Kidney (tissue), 14 donors: Measurements from ENCODE around the gene CRIM1. TPM values are rescaled to one million over a fixed set of nuclear protein-coding genes. Genes with fewer than 3 reads are reported as not detected.

Experiments used
- DNase-seq, 5 donors: peaks; one replicate each; pipeline ENCODE4 v3.0.0-alpha.2; 2013 to 2020
- FAIRE-seq: peaks from 2 replicates; lab custom pipeline; 2012; peaks lifted over from hg19 to GRCh38; lab: Jason Lieb, UNC
- H3K27ac ChIP-seq, 2 donors: one replicate each; pipeline ENCODE4 v1.7.0; 2013; ENCODE audit warnings: low read depth in 2 of 2, low read length in 2 of 2, inconsistent platforms in 1 of 2
- H3K27me3 ChIP-seq: one replicate; pipeline ENCODE4 v1.7.1; 2013; ENCODE audit warnings: low read length, inconsistent platforms; ENCODE audit not compliant: control insufficient read depth, insufficient read depth
- H3K36me3 ChIP-seq, 3 donors: one replicate each; pipeline versions ENCODE4 v1.7.0 to v1.7.1; 2013; ENCODE audit warnings: low read length in 3 of 3, control low read depth in 1 of 3, inconsistent platforms in 1 of 3; ENCODE audit not compliant: insufficient read depth in 3 of 3, control insufficient read depth in 2 of 3
- H3K4me1 ChIP-seq, 3 donors: one replicate each; pipeline versions ENCODE4 v1.7.0 to v1.7.1; 2013; ENCODE audit warnings: low read length in 3 of 3, inconsistent platforms in 1 of 3, low read depth in 1 of 3; ENCODE audit not compliant: control insufficient read depth in 2 of 3, insufficient read depth in 2 of 3
- H3K4me3 ChIP-seq, 3 donors: one replicate each; pipeline versions ENCODE4 v1.7.0 to v1.8.1; 2013; ENCODE audit warnings: low read length in 3 of 3, control low read depth in 1 of 3, inconsistent platforms in 1 of 3
- H3K9ac ChIP-seq, 3 donors: one replicate each; pipeline versions ENCODE4 v1.7.0 to v1.7.1; 2013; ENCODE audit warnings: low read length in 3 of 3, control low read depth in 1 of 3, inconsistent platforms in 1 of 3
- H3K9me3 ChIP-seq, 3 donors: one replicate each; pipeline versions ENCODE4 v1.7.0 to v1.7.1; 2013; ENCODE audit warnings: low read length in 3 of 3, control low read depth in 1 of 3, inconsistent platforms in 1 of 3; ENCODE audit not compliant: control insufficient read depth in 2 of 3, insufficient read depth in 1 of 3
- intact Hi-C: fragments of 100-400 bp; cut with DNase I; formaldehyde crosslinking; loops from one replicate; pipeline ENCODE4 v1.11.1; 2022
- polyA plus RNA-seq: library from polyadenylated mRNA; stranded (reverse); fragments of 350-450 nt; fragmentation: Illumina TruSeq; extraction: RNeasy Lipid Tissue Mini Kit (QIAGEN cat#74804); gene quantifications from one replicate; pipeline ENCODE4 v1.2.3, GENCODE V29; 2014; ENCODE audit warnings: low read depth, low replicate concordance; ENCODE audit not compliant: insufficient read depth
- total RNA-seq: library from RNA; stranded (reverse); fragmentation: NEBNext Ultra II Directional; extraction: Animal tissue kit (Norgen Biotek cat#: 25700); gene quantifications from one replicate; pipeline ENCODE4 v1.2.1, GENCODE V29; 2021
- TF ChIP-seq, protein P1 (sequence below): IDR thresholded peaks from 3 replicates; pipeline ENCODE4 v1.5.1; 2012; ENCODE audit warnings: mild to moderate bottlenecking, moderate library complexity, borderline replicate concordance; ENCODE audit not compliant: insufficient read depth; ENCODE audit errors: extremely low read depth
- donor health status: control.
- donor health status: control.
- donor health status: control.
- donor health status: control.
- donor health status: control.
- donor health status: DM: yes; HTN: yes; CAD: no.
- donor health status: Normal renal cell carcinoma (clear cell type).

Gene CRIM1
- total and polyA plus RNA-seq, 2 donors from 2014 or later = 47.2 to 154 TPM

DNA sequence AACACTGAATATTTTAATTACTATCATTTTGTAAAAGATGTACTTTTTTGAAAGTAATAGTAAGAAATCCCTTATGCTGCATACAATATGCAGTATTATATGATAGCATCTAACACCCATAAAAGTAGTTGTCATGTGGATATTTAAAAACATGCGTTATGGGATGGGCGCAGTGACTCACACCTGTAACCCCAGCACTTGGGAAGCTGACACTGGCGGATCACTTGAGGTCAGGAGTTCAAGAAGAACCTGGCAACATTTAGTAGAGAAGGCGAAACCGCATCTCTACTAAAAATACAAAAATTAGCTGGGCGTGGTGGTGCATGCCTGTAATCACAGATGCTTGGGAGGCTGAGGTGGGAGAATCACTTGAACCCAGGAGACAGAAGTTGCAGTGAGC lies 153.5 kb downstream of the CRIM1 start:
- intact Hi-C loops = no loop called here
- H3K9ac ChIP-seq = no peak overlapping the region
- peaks cover 0 to 33% (median 19%) of the 10 kb centered on the region in 3 donors for H3K36me3 ChIP-seq
- H3K27ac ChIP-seq = no peak overlapping the region
- TF ChIP-seq, protein P1, sequence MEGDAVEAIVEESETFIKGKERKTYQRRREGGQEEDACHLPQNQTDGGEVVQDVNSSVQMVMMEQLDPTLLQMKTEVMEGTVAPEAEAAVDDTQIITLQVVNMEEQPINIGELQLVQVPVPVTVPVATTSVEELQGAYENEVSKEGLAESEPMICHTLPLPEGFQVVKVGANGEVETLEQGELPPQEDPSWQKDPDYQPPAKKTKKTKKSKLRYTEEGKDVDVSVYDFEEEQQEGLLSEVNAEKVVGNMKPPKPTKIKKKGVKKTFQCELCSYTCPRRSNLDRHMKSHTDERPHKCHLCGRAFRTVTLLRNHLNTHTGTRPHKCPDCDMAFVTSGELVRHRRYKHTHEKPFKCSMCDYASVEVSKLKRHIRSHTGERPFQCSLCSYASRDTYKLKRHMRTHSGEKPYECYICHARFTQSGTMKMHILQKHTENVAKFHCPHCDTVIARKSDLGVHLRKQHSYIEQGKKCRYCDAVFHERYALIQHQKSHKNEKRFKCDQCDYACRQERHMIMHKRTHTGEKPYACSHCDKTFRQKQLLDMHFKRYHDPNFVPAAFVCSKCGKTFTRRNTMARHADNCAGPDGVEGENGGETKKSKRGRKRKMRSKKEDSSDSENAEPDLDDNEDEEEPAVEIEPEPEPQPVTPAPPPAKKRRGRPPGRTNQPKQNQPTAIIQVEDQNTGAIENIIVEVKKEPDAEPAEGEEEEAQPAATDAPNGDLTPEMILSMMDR = no peak
- no peaks in the 10 kb centered on the region for H3K4me1 ChIP-seq
- DNase-seq (no peak), FAIRE-seq (no peak)
- H3K27me3 ChIP-seq = no peaks in the 10 kb centered on the region
- no peak overlapping the region for H3K4me3 ChIP-seq
- H3K9me3 ChIP-seq = no peaks in the 10 kb centered on the region

DNA sequence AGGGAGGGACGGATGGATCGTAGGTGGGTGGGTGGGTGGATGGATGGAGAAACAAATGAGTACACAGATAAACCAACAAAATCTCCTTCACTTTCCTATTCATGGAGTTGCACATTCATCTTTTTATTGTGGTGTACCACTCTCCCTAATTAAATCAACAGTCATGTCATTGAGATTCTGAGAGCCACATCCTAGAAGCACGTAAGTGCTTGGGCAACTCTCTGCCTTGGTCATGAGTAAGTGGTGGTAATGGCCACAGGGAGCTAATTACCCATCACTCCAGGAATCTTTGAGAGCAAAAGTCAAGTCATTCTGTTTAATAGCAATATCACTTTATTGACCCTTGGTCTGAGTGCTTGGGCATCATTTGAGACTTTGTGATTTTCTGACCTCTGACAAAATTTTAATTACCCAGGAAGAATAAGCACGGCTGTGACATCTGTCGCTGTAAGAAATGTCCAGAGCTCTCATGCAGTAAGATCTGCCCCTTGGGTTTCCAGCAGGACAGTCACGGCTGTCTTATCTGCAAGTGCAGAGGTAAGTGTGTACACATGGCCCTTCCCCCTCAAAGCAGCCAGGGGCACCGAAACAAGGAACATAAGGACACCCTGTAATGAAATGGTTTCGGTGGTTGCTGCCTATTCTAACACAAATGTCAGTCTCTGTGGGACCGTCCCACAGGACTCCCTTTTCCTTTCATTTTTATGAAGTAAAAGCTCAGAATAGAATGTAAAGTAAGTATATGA lies 156.5 kb downstream of the CRIM1 start:
- FAIRE-seq (no peak), DNase-seq (no peak)
- no peak overlapping the region for H3K9ac ChIP-seq
- no peaks in the 10 kb centered on the region for H3K27me3 ChIP-seq
- H3K4me1 ChIP-seq = no peaks in the 10 kb centered on the region
- intact Hi-C loops = no loop called here
- H3K9me3 ChIP-seq = no peaks in the 10 kb centered on the region
- peaks cover 6 to 51% (median 35%) of the 10 kb centered on the region in 3 donors for H3K36me3 ChIP-seq
- H3K4me3 ChIP-seq = no peak overlapping the region
- no peak overlapping the region for H3K27ac ChIP-seq
- TF ChIP-seq, protein P1 = no peak

DNA sequence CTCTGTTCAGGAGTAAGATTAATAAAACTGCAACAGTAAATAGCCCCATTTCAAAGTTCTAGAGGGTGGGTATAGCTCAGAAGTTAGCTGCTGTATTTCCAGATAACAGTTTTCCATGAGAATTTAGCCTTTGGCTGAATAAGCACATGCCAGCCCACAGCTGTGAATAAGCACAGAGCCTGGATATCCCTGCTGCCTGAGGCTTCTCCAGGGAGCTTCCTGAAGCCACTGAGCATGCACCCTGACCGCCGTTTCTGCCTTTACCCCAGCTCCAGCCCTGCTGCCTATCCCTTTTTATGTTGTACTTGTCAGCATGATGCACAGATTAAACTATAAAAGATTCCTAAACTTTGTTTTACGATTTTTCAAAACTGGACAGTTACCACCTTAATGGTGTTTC lies 157.1 kb downstream of the CRIM1 start:
- Histone ChIP-seq H3K9me3 (no peaks in the 10 kb centered on the region), H3K4me1 (no peaks in the 10 kb centered on the region), H3K9ac (no peak overlapping the region), H3K27me3 (no peaks in the 10 kb centered on the region), H3K4me3 (no peak overlapping the region), H3K36me3 (peaks cover 6 to 57% (median 39%) of the 10 kb centered on the region in 3 donors), H3K27ac (no peak overlapping the region)
- intact Hi-C loops = no loop called here
- DNase-seq (no peak), FAIRE-seq (no peak)
- TF ChIP-seq, protein P1 = no peak

DNA sequence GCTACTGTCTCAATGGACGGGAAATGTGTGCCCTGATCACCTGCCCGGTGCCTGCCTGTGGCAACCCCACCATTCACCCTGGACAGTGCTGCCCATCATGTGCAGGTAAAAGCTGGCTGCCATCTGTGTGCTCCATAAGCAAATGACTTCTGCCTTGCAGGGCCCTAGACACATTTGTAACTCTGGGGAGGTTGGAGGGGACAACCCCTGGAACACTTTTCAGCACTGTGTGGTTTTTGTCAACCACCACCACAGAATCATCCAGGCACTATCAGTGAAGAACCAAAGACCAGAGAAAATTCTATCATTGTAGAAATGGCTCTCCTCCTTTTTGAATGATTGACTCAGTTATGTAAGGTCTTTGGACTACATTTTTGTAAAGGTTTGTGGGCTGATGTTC lies 158.1 kb downstream of the CRIM1 start:
- Histone ChIP-seq H3K9ac (no peak overlapping the region), H3K4me3 (no peak overlapping the region), H3K27ac (no peak overlapping the region), H3K9me3 (no peaks in the 10 kb centered on the region), H3K27me3 (no peaks in the 10 kb centered on the region), H3K36me3 (peaks cover 6 to 57% (median 41%) of the 10 kb centered on the region in 3 donors), H3K4me1 (no peaks in the 10 kb centered on the region)
- DNase-seq (no peak), FAIRE-seq (no peak)
- TF ChIP-seq, protein P1 = no peak
- intact Hi-C loops = no loop called here
